ENCODE results near the gene TICAM1.

GRCh38 chr19:4781801-4782200 is 49.7 kb downstream of the TICAM1 start:
- no peak for TF ChIP-seq CEBPB (IDR thresholded peaks at IDR 0.05; ENCODE audit: borderline replicate concordance in 1 of 2, low read depth in 2 of 2, low read length in 2 of 2)
- no peak for TF ChIP-seq CHD4 (IDR thresholded peaks at IDR 0.05)
